A549 (cell line): ENCODE measurements around the gene PCNX2.

ENCODE experiments used
- ATOH8 ChIP-seq: fragments of 250-450 bp; sonication (Bioruptor Pico); IDR thresholded peaks from 2 replicates; pipeline ENCODE4 v1.5.0; 2020; ENCODE audit warnings: low read depth, mild to moderate bottlenecking, moderate library complexity
- EP300 ChIP-seq, 2 experiments: fragments of >200 bp; sonication (Bioruptor Twin); formaldehyde crosslinking; IDR thresholded peaks; 2 replicates in 1 of 2; 3 replicates in 1 of 2; pipeline ENCODE4 v1.6.1; 2016 to 2017
- ESRRA ChIP-seq: fragments of 150-350 bp; IDR thresholded peaks from 2 replicates; pipeline ENCODE4 v1.6.1; 2014; ENCODE audit warnings: mild to moderate bottlenecking, low read length, borderline replicate concordance
- GATA3 ChIP-seq: IDR thresholded peaks from 2 replicates; pipeline ENCODE4 v1.6.1; 2012; ENCODE audit warnings: borderline replicate concordance
- JUN ChIP-seq, 2 experiments: fragments of >200 bp; sonication (Bioruptor Twin); formaldehyde crosslinking; IDR thresholded peaks; 2 replicates in 1 of 2; 3 replicates in 1 of 2; pipeline ENCODE4 v1.6.1; 2016 to 2017
- MAX ChIP-seq: IDR thresholded peaks from 2 replicates; pipeline ENCODE4 v1.6.1; 2012
- POLR2A ChIP-seq: IDR thresholded peaks from 2 replicates; pipeline ENCODE4 v1.6.1; 2012; ENCODE audit warnings: mild to moderate bottlenecking, low read length
- RFX5 ChIP-seq: fragments of 450-650 bp; IDR thresholded peaks from 2 replicates; pipeline ENCODE4 v1.7.1; 2014; ENCODE audit warnings: antibody characterized with exemption, mild to moderate bottlenecking, moderate library complexity
- TF ChIP-seq, protein P1 (sequence below): fragments of >200 bp; sonication (Bioruptor Twin); formaldehyde crosslinking; IDR thresholded peaks from 3 replicates; pipeline ENCODE4 v1.5.1; 2016

- TF ChIP-seq JUN (IDR thresholded peaks at IDR 0.05) (no peak), ESRRA (no peak), EP300 (IDR thresholded peaks at IDR 0.05) (no peak), ATOH8 (CRISPR knock-in tag) (no peak), MAX (no peak), POLR2A (no peak), RFX5 (no peak), GATA3 (no peak)
- TF ChIP-seq, protein P1, sequence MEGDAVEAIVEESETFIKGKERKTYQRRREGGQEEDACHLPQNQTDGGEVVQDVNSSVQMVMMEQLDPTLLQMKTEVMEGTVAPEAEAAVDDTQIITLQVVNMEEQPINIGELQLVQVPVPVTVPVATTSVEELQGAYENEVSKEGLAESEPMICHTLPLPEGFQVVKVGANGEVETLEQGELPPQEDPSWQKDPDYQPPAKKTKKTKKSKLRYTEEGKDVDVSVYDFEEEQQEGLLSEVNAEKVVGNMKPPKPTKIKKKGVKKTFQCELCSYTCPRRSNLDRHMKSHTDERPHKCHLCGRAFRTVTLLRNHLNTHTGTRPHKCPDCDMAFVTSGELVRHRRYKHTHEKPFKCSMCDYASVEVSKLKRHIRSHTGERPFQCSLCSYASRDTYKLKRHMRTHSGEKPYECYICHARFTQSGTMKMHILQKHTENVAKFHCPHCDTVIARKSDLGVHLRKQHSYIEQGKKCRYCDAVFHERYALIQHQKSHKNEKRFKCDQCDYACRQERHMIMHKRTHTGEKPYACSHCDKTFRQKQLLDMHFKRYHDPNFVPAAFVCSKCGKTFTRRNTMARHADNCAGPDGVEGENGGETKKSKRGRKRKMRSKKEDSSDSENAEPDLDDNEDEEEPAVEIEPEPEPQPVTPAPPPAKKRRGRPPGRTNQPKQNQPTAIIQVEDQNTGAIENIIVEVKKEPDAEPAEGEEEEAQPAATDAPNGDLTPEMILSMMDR, result no peak
Measured at GRCh38 chr1:233066087-233066486, 229.4 kb downstream of the PCNX2 start.
